Hepatic stellate cell (primary cell): ENCODE results near the gene TRIM56.
"Not testable (repeated sequence)": the region's sequence is repeated elsewhere in the genome, so short reads cannot be mapped to it uniquely, and the experiment has no call there.

Source experiments
- DNase-seq: peaks from one replicate; pipeline ENCODE4 v3.0.0; 2011; ENCODE audit warnings: low spot score

Gene TRIM56

DNA sequence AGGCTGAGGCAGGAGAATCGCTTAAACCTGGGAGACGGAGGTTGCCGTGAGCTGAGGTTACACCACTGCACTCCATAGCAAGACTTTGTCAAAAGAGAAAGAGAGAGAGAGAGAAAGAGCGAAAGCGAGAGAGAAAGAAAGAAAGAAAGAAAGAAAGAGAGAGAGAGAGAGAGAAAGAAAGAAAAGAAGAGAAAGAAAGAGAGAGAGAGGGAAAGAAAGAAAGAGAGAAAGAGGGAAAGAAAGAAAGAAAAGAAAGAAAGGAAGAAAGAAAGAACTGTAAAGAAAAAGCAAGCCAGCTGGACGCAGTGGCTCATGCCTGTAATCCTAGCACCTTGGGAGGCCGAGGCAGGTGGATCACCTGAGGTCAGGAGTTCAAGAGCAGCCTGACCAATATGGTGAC lies 27.9 kb downstream of the TRIM56 start:
- not testable (repeated sequence) for DNase-seq

DNA sequence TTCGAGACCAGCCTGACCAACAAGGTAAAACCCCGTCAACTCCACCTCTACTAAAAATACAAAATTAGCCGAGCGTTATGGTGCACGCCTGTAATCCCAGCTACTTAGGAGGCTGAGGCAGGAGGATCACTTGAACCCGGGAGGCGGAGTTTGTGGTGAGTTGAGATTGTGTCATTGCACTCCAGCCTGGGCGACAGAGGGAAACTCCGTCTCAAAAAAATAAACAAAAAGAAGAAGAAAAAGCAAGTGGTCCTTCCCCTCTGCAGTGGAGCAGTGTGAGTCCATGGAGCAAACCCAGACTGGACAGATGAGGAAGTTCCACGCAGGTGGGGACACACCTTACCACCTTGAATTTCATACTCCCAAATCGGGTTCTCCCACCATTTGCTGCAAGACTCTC lies 28.6 kb downstream of the TRIM56 start:
- no peak for DNase-seq

DNA sequence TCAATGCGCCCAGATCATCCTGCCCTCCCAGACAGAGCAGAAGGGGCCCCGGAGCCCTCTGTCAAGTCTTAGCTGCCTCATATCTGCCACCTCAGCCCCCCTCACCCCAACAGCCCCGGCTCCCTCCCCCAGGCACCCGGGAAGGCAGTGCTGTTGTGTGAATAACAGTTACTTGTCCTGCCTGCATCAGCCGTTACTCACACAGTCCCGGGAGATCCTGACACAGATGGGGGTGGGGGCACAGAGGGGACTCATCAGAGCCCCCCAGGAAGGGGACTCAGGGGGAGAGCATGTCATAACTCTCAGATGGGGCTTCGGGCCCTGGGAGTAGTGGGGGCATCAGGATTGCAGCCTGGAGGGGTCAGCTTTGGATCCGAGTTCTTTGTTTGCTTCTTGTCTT lies 29.2 kb downstream of the TRIM56 start:
- DNase-seq = no peak

DNA sequence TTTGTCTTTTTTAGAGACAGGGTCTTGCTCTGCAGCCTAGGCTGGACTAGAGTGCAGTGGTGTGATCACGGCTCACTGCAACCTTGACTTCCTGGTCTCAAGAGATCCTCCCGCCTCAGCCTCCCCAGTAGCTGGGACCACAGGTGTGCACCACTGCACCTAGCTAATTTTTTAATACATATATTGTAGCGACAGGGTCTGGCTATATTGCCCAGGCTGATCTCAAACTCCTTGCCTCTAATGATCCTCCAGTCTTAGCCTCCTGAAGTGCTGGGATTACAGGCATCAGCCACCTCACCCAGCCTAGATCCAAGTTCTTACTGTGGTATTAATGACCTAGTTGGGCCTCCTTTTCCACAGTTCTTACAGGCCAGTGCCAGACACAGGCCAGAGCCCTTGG lies 29.9 kb downstream of the TRIM56 start:
- DNase-seq = no peak

DNA sequence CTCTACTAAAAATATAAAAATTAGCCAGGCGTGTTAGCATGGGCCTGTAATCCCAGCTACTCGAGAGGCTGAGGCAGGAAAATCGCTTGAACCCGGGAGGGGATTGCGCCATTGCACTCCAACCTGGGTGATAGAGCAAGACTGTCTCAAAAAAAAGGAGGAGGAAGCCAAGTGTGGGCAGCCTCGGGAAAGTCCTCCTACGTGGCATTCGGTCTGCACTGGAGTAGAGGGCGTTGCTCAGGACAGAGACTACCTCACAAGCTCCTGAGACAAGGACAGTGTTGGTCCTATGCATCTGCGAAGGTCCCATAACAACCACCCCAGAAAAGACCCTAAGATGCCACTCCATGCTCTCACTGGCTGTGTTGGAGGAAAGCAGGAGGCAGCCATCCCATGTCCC lies 31.6 kb downstream of the TRIM56 start:
- no peak for DNase-seq

DNA sequence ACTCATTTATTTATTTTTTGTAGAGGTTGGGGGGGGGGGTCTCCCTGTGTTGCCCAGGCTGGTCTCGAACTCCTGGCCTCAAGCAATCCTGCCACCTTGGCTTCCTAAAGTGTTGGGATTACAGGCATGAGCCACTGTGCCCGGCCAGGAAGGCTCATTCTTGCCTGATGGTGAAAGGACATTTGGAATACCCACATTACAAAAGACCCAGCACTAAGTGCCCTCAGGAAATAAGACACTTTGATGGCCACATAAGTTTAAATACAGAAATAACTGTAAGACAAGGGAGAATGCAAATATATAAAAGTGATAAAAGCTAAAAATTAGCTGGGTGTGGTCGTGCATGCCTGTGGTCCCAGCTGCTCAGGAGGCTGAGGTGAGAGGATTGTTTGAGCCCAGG lies 33.6 kb downstream of the TRIM56 start:
- no peak for DNase-seq

DNA sequence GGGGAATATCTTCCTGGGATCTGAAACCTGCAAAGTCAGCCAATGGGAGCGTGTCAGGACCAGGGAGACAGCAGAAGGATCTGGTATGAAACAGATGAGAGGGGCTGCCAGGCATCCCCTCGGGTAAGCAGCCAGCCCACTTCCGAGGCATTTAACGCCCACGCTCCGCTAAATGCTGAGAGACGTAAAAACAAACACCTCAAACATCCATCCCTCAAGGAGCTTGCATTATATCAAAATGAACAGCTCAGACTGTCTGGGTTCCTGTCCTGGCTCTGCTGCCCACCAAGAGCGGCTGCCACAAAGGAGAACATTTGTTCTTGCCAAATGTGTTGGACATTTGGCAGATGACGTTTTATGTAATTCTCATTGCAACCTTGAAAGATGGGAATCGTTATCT lies 34.6 kb downstream of the TRIM56 start:
- no peak for DNase-seq

DNA sequence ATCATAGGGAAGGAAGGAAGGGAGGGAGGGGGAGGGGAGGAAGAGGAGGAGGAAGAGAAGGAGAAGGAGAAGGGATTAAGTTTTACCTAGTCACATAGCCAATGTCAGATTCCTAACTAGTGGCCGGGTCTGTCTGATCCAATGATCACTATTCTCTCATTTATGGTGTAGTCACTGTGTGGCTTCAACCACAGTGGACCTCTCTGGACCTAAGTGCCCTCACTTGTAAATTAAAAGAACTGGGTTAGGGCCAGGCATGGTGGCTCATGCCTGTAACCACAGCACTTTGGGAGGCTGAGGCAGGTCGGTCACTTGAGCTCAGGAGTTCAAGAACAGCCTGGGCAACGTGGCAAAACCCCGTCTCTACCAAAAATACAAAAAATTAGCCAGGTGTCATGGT lies 35.0 kb downstream of the TRIM56 start:
- no peak for DNase-seq

DNA sequence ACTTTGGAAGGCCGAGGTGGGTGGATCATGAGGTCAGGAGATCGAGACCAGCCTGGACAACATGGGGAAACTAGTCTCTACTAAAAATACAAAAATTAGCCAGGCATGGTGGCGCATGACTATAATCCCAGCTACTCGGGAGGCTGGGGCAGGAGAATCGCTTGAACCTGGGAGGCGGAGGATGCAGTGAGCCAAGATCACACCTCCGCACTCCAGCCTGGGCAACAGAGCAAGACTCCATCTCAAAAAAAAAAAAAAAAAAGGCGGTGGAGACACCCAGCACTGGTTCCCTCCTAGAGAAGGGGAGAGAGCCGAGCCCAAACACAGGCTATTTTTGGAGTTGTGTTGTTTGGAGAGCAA lies 36.3 kb downstream of the TRIM56 start:
- not testable (repeated sequence) for DNase-seq

DNA sequence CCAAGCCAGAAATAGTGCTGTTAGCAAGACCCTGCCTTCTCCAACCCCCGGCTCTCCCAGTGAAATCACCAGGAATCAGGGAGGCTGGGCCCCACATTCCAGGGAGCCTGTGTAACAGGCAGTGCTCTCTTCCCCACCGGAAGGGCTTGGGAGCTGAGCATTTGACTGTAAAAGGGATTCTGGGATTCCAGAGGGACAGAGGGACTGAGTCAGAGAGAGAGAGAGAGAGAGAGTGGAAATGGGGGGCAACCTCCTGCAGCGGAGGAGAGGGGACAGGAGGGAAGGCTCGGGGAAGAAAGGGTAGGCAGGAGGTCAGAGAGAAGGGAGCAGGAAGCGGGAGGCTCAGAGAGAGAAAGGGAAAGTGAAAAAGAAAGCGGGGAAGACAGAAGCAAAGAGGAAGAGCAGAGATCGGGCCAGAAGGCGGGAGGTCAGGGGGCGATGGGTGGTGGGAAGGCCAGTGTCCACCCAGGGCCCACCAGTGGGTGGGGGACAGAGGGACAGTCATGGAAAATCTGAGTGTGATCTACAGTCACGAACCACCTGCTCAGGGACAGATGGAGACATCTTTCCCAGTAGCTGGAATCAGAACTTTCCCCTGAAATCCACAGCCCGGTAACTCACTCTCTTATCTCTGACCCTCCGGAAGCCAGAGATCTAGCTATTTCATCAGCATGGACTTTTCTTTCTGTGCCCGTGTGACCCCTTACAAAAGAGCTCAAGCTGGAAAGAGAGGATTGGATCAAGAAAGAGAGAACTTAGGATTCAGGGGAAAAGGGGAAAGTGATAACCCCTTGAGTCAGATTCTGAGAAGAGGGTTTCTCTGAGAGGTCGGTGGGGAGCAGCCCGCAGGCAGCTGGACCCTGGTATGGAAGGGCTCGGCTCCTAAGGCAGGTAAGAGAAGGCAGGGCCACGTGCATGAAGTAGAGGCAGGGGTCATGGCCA lies 37.0 kb downstream of the TRIM56 start:
- peak; percentile 89 for DNase-seq

DNA sequence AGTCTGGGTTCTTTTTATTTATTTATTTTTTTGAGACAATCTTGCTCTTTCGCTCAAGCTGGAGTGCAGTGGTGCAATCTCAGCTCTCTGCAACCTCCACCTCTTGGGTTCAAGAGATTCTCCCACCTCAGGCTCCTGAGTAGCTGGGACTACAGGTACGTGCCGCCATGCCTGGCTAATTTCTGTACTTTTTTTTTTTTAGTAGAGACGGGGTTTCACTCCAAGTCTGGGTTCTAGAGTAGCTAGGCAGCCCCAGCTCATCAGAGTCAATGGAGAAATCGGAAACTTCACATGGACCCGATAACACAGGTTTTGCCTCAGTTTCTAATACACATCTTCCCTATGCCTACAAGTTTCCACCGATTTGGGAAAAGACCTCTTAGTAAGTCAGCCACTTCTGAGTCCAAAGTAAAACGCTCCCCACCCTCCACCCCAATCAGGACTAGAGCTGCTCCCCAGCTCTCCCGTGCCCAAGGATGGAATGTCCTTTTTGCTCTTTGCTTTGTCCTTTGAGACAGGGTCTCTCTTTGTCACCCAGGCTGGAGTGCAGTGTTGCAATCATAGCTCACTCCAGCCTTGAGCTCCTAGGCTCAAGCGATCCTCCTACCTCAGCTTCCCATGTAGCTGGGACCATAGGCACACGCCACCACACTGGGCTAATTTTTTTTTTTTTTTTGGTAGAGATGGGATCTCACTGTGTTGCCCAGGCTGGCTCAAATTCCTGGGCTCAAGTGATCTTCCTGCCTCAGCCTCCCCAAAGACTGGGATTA lies 37.8 kb downstream of the TRIM56 start:
- no peak for DNase-seq

DNA sequence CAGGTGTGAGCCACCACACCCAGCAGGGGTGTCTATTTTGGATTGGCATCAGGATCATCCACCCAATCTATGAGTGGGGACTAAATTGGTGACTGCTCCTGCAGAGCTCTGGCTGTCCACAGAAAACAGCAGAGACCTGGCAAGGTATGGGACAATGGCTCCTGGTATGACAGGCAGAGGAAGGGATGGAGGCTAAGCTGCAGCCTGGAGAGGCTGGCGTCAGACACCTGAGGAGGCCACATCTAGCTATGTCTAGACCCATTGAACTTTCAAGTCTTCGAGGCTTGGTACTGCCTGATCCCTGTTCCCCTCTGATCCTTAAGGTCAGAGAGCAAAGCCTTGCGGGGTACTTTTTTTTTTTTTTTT lies 38.4 kb downstream of the TRIM56 start:
- DNase-seq = no peak

DNA sequence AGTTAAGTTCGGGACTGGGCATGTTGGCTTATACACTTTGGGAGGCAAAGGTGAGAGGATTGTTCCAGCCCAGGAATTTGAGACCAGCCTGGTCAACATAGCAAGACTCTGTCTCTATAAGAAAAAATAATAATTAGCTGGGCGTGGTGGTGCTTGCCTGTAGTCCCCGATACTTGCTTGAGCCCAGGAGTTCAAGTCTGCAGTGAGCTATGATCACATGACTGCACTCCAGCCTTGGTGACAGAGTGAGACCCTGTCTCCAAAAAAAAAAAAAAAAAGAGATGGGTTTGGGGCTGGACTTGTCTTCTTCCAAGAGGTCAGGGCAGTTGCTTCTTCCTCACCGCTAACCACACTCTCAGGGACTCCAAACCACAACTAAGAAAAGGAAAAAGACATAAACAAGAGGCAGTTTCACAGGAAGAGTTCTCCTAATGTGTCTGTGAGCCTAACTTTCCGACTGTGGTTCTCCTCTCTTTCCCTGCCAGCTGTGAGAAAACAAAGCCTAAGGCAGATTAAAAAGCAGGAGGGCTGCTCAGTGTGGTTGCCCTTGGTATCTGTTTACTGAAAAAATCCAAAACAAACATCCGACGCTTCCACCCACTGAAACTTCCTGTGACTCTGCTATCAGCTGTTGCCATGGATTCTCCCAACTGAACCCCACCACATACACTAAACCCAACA lies 39.2 kb downstream of the TRIM56 start:
- peak; percentile 73 for DNase-seq

DNA sequence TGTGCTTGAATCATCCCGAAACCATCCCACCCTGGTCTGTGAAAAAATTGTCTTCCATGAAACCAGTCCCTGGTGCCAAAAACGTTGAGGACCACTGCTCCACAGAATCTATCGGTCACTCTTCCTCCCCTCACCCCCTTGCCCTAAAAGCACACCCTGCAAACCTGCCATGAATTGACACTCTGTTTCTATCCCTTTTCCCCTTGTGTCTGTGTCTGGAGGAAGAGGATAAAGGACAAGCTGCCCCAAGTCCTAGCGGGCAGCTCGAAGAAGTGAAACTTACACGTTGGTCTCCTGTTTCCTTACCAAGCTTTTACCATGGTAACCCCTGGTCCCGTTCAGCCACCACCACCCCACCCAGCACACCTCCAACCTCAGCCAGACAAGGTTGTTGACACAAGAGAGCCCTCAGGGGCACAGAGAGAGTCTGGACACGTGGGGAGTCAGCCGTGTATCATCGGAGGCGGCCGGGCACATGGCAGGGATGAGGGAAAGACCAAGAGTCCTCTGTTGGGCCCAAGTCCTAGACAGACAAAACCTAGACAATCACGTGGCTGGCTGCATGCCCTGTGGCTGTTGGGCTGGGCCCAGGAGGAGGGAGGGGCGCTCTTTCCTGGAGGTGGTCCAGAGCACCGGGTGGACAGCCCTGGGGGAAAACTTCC lies 40.8 kb downstream of the TRIM56 start:
- DNase-seq = no peak

DNA sequence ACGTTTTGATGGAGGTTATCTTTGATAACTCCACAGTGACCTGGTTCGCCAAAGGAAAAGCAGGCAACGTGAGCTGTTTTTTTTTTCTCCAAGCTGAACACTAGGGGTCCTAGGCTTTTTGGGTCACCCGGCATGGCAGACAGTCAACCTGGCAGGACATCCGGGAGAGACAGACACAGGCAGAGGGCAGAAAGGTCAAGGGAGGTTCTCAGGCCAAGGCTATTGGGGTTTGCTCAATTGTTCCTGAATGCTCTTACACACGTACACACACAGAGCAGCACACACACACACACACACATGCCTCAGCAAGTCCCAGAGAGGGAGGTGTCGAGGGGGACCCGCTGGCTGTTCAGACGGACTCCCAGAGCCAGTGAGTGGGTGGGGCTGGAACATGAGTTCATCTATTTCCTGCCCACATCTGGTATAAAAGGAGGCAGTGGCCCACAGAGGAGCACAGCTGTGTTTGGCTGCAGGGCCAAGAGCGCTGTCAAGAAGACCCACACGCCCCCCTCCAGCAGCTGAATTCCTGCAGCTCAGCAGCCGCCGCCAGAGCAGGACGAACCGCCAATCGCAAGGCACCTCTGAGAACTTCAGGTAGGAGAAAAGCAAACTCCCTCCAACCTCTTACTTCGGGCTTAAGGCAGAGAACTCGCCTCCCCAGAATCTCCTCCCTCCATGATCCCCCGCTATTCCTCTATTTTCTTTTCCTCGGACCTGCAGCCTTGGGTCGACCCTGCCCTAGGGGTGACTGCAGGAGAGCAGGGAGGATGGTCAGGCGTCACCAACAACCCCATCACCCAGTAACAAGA lies 41.6 kb downstream of the TRIM56 start, which contains the start of gene SERPINE1:
Gene SERPINE1, plus strand, starts transcription at position 454 of the 809 bp plus-strand sequence. CDS start 1,290 bp downstream, outside the sequence.
- DNase-seq = peak; percentile 97

DNA sequence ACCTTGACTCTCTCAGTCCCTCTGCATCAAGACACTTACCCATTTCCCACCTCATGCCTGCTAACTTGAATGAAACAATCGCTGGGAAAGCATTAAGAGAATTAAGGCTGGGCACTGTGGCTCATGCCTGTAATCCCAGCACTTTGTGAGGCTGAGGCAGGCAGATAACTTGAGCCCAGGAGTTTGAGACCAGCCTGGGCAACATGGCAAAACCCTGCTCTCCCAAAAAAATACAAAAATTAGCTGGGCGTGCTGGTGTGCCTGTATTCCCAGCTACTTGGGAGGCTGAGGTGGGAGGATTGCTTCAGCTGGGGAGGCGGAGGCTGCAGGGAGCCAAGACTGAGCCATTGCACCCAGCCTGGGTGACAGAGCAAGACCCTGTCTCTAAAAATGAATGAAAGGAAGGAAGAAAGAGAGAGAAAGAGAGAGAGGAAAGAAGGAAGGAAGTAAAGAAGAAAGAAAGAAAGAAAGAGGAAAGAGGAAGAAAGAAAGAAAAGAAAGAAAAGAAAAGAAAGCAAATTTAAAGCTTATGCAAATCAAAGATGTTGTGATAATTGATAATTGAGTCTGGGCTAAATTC lies 42.3 kb downstream of the TRIM56 start:
- DNase-seq = no peak

DNA sequence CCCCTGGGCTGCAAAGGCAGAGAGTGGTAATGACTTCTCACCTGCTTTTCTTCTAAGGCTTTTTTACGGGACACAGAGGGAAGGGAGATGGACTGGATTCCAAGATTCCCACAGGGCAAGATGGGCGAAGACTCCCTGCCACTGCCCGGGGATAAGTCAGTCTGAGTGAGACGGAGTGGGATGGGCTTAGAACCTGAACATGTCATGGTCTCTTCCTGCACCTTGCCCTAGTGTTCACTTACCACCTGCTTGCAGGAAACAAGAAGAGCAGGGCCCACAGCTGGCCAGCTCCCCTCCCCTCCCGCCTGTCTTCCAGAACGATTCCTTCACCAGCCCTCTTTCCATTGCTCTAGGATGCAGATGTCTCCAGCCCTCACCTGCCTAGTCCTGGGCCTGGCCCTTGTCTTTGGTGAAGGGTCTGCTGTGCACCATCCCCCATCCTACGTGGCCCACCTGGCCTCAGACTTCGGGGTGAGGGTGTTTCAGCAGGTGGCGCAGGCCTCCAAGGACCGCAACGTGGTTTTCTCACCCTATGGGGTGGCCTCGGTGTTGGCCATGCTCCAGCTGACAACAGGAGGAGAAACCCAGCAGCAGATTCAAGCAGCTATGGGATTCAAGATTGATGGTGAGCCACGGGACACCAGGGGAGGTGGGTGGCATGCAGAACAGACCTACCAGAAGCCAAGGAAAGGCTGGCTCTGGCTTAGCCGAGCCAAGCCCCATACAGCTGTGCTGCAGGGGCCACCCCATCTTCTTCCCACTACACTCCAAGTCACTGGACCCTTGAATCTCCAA lies 43.0 kb downstream of the TRIM56 start:
- DNase-seq = no peak

DNA sequence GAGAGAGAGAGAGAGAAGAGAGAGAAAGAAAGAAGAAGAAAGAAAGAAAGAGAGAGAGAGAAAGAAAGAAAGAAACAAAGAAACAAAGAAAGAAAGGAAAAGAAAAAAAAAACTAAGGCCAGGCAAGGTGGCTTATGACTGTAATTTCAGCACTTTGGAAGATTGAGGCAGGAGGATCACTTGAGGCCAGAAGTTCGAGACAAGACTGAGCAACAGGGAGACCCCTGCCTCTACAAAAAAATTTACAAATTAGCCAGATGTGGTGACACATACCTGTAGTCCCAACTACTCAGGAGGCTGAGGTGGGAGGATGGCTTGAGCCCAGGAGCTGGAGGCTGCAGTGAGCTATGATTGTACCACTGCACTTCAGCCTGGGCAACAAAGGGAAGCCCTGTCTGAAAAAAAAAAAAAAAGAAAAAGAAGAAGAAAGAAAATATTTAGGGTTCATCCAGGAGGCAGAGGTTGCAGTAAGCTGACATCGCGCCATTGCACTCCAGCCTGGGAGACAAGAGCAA lies 44.4 kb downstream of the TRIM56 start:
- DNase-seq = no peak
